IPS-11a (cell line): ENCODE data around the gene SCFD2.
"Not testable (repeated sequence)": the region's sequence is repeated elsewhere in the genome, so short reads cannot be mapped to it uniquely, and the experiment has no call there.

Experiments used
- H3K4me3 ChIP-seq: one replicate; pipeline ENCODE4 v1.5.1; 2013; ENCODE audit warnings: low read depth, low read length, control low read depth

SCFD2 gene

DNA sequence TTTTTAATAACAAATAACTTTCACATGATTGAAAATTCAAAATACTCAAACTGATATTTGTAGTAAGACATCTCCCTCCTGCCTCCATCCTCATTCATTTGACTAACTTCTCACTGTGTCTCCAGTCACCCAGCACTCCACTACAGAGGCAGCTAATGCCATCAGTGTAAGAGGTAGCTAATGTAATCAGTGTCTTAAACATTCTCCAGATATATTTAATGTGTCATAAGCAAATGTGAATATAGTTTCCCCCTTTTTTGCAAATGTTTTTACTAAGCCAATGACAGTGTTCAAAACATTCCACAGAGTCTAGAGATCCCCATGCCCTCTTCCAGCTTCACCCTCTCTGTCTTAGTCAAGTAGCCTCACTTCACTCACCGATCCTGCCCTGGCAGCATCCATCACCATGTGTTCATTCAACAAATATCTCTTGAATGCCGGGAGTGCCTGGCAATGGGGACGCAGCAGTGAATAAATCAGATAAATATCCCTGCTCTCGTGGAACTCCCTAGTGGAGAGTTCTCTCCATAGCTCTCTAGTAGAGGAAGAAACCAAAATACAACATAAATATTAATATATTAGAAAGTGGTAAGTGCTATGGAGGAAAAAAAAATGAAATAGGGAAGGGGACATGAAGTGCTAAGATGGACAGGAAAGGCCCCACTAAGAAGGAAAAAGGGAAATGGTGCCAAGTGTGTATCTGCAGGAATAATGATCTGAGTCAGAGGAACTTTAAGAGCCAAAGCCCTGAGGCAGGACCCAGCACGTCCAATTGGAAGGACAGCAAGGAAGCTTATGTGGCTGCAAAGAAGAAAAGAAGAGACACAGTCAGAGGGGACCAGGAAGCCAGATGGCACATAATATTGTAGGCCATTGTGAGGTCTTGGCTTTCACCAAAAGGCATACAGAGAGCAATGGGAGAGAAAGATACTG is 18.7 kb downstream of the SCFD2 start:
- no peak overlapping the region for H3K4me3 ChIP-seq

DNA sequence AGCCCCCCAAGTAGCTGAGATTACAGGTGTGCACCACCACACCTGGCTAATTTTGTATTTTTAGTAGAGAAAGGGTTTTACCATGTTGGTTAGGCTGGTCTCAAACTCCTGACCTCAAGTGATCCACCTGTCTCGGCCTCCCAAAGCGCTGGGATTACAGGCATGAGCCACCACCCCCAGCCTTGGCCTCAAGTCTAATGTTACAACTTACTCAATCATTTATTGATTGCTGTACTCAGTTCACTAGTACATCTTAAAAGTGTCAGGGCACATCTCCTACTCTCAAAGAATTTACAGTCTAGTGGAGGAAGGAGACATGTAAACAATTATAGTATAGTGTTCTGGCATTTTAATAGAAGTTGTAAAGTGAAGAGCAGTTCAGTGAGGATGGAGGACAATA is 19.5 kb downstream of the SCFD2 start:
- H3K4me3 ChIP-seq = not testable (repeated sequence)

DNA sequence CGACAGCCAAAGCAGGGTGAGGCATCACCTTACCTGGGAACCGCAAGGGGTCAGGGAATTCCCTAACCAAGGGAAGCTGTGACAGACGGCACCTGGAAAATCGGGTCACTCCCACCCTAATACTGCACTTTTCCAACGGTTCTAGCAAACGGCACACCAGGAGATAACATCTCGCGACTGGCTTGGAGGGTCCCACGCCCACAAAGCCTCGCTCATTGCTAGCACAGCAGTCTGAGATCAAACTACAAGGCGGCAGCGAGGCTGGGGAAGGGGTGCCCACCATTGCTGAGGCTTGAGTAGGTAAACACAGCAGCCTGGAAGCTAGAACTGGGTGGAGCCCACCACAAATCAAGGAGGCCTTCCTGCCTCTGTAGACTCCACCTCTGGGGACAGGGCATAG is 25.7 kb downstream of the SCFD2 start:
- H3K4me3 ChIP-seq = not testable (repeated sequence)

DNA sequence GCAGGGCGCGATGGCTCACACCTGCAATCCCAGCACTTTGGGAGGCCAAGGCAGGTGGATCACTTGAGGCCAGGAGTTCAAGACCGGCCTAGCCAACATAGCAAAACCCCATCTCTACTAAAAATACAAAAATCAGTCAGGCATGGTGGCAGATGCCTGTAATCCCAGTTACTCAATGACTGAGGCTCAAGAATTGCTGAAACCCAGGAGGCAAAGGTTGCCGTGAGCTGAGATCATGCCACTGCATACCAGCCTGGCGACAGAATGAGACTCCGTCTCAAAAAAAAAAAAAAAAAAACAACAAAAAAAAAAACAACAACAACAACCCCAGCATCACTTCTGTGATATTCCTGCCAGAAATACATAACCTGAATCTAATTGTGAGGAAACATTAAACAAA is 30.9 kb downstream of the SCFD2 start:
- H3K4me3 ChIP-seq = not testable (repeated sequence)

DNA sequence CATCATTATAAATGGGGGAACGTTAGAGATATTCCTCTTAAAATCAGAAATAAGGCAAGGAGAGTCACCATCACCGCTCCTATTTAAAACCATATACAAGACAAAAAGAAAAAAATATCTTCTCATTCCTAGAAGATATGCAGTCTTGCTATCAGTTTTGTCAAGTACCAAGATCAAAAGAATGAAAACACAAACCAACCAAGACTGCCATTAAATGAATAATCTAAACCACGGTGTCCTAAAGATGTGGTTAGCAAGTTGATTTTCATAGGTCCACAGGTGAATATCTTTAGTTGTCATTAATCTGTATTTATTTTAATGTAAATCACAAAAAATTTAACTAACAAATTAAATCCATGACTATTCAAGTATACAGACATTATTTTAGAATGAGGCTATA is 39.3 kb downstream of the SCFD2 start:
- no peak overlapping the region for H3K4me3 ChIP-seq

DNA sequence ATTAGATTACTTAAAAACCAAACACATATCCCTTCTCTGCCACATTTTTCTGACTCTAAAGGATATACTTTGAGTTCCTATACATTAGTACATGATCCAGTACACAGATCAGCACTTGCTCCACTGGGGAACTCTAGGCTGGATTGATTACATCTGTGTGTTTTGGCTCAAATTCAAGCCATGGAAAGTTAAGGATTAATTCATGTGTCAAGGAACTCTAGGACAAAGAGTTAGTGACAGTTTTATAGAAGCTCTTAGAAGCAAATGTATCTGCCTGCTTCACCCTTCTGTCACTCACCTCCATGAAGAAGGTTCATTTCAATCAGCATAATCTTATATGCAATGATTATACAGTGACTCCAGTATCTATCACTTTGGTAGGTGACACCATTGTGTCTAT is 43.2 kb downstream of the SCFD2 start:
- no peak overlapping the region for H3K4me3 ChIP-seq

DNA sequence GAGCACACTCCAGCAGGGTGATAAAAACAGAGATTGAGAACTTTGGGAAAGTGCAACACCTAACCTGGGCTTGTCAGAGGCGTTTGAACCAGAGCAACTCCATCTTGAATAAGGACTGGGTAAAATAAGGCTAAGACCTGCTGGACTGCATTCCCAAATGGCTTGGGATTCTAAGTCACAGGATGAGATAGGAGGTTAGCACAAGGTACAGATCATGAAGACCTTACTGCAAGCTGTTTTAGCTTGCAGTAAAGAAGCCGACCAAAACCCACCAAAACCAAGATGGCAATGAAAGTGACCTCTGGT is 43.9 kb downstream of the SCFD2 start:
- no peak overlapping the region for H3K4me3 ChIP-seq

DNA sequence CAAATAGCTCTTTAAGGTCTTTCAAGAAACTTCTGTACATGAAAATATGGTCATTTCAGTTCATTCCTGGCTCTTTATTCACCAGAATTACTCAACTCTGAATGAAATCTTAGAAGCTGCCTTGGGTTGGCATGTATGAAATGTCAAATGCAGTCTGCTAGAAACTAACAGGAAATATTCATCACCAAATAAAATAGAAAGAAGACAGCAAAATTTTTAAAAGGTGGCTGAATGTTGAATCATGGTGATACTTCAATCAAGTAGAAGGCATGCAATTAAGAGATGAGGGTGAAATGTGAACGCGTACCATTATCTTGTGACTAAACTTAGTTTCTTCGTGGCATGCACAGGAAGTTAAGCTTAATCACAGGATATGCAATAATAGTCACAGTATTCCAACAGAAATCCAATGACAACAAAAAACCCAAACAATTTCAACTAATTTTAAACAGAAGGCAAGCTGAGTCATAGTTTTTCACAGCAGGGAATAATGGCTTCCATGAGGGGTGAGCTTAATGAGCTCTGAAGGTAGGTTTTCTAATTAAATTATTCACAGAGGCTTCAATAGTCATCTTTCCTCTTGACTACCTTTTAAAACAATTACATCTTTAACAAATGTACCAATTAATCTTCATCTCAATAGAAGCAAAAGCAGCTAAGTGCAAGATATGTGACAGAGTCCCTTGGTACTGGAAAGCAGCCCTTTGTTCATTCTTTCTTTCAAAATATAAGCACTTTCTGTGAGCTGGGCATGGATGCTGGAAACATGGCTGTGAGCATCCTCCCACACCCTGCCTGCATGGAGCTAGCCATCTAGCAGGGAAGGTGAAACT is 44.5 kb downstream of the SCFD2 start:
- no peak overlapping the region for H3K4me3 ChIP-seq

DNA sequence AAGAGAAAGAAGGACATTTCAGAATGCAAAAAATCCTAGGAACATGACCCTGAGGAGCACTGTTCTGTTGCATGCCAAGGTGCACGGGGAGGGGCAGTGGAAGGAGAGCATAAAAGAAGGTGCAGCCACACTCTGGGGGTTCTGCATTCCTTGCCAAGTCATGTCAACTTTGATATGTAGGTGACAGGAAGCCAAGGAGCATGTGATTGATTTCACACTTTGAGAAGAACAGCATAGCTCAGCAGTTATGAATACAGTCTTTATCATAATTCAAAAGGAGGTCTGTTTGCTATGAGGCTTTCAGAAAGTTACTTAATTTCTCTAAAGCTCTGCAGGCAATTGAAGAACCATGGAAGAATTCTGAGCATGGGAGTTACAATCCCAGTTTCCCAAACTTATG is 50.6 kb downstream of the SCFD2 start:
- no peak overlapping the region for H3K4me3 ChIP-seq

DNA sequence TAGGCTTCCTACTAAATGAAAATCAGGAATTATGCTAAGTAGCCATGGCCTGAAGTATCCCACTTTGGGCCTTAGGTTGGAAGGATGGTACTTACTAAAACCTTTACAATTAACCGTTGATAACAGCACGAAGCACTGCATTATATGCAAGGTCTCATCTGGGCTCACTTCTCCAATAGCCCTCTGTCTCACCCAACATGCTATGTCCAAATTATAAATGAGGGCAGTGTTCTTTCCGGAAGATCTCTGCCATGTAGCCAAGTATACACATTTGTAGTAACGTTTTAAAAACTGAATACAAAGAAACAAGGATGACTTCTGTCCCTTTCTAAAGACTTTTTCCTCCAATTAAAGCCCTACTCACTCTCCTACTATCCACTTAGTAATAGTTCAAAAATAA is 51.6 kb downstream of the SCFD2 start:
- H3K4me3 ChIP-seq = no peak overlapping the region

DNA sequence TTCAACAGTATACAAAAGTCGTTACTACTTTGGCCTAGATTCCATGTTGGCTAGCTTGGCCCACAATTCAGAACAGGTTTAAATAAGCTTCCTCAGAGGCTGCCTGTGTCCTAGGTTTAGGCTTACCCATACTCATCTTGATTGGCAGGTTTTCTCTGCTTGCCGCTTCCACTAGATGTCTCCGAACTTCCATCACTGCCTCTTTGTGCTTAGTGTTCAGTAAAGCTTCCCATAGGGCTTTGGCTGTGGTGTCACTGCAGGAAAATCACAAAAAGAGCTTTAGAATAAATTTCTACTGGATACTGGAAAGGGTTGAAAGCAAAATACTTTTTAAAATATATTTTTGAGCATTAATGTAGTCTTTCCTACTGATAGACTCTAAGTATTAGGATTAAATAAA is 52.4 kb downstream of the SCFD2 start:
- H3K4me3 ChIP-seq = no peak overlapping the region

DNA sequence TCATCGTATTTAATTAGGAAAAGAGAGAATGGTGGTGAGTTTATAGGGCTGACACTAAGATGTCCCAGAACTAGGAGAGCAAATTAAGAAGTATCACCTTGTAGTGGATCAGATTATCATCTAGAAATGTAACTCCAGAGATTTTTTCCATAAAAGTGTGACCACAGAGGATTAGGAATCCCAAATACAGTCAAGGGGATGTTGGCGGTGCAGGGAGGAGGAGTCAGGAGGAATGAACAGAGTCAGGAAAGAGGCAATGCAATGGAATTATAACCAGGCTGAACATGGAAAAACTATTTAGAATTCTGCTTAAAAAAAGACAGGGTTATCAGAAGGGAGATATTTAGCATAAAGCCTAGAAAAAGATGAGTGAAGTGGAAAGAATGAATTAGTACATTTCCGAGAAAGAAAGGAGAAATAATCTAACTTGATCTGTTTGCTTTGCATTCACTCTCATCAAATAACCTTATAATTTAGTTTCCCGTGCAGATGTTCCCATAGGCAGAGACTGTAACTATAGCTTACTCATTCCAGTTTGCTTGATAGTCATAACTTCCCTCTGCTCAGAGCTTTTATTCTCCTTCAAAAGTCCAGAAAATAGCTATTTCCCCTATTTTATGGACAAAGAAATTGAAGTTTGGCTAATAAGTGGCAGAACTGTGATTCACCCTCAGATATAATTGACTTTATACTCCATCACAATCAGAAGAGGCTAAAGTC is 56.4 kb downstream of the SCFD2 start:
- H3K4me3 ChIP-seq = no peak overlapping the region

DNA sequence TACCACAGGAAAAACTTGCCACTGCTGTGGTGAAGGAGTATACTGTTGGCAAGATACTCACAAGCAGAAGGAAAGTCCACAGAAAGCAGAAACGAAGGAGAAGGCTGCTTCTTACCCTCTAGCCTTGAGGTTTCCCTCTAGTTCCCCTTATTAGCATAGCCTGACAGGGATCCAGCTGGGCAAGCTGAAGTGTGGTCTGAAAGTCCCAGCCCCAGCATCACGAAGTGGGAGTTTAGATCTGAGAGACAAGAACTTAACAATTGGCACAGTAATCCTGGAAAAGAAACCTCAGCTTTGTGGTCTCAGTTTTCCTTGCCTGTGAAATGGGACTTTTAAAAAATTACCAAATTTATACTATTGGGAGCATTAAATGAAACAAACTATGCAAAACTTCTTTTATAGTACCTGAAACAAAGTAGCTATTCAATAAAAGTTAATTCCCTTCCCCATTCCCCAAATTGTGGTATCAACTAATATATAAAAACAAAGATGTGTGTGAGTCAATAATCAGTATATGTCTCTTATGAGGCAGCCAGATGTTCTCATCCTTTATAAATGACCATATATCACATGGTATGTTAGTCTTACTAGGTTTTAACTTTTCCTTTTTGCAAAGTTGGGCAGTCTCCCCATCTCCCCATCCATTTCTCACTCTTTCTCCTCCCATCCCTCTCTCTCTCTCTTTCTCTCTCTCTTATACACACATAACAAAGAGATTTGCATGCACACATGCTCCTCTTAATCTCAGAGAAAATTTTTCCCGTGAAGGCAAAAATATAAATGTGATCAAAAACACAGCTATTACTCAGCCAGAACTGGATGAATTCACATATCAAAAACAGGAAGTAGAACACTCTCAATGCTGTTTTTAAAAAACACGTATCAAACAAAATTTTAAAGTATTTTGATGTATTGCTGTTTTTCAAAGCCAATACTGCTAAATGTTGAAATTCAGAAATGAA is 57.8 kb downstream of the SCFD2 start:
- no peak overlapping the region for H3K4me3 ChIP-seq

DNA sequence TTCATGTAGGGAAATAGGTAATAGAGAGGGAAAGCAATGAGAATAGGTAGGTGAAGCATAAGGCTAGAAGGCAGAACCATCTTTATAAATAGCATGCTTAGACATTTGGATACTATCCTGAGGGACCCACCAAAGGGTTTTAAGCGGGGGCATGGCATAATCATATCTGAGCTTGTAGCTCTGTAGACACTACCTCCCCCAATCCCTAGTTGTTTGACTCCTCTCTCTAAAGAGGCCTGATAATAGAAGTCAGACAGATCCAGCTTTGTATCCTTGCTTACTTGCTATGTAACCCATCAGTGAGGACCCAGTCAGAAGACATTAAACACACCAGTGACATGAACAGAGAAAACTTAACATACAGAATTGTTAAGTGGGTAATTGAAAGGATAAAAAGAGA is 58.7 kb downstream of the SCFD2 start:
- H3K4me3 ChIP-seq = no peak overlapping the region

DNA sequence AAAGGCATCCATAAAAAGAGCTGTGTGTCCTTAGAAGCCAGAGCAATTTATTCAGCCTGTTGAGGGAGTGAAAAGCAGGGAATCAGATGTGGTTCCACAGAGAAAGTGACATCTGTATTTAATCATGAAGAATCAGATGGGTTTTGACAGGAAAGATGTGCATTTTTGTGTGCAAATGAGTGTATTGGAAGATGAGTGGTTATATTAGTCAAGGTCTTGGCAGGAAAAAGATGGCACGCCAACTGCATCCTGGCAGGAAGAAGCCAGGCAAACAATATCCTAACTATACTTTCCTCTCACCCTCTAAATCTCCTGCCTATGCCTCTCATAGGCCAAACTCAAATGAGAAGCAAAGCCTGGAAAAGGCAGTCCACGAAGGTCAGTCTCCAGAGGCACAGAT is 59.1 kb downstream of the SCFD2 start:
- no peak overlapping the region for H3K4me3 ChIP-seq

DNA sequence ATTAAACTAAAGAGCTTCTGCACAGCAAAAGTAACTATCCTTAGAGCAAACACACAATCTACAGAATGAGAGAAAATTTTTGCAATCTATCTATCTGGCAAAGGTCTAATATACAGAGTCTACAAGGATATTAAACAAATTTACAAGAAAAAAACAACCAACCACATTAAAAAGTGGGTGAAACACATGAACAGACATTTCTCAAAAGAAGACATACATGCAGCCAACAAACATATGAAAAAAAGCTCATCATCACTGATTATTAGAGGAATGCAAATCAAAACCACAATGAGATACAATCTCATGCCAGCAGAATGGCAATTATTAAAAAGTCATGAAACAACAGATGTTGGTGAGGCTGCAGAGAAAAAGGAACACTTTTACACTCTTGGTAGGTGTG is 73.7 kb downstream of the SCFD2 start:
- H3K4me3 ChIP-seq = not testable (repeated sequence)

DNA sequence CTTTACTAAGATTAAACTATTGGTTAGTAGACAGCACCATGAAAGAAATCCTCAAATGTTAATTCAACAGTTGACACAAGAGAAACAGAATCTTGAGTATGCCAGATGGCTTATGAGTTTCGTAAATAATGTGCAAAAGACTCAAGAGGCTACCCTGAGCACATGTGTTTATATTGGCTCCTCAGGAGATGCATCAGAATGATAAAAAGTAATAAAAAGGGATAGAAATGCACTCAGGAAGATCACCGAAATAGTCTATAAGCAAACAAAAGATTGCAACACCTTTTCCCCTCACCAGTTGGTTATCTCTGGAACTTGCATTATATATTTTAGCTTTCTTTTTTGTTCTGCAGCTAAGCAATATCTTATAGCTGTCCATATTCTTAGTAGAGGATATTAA is 84.4 kb downstream of the SCFD2 start:
- H3K4me3 ChIP-seq = no peak overlapping the region

DNA sequence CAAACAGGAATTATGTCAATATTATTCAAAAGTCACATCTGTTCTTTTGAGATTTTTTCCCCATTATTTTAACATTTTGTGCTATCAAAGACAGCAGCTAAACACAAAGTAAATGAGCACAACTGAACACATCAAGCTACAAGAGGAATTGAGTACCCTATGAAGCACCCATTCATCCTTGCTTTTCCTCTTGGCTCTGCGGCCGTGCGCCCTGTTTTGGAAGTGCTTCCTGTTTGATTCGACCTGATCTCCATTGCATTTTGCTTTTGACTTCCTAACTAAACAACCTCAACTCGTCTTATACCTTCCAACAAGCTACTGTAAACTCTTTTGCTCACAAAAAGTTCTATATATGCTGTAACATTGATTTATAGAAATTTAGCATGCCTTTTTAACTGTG is 85.0 kb downstream of the SCFD2 start:
- H3K4me3 ChIP-seq = no peak overlapping the region

DNA sequence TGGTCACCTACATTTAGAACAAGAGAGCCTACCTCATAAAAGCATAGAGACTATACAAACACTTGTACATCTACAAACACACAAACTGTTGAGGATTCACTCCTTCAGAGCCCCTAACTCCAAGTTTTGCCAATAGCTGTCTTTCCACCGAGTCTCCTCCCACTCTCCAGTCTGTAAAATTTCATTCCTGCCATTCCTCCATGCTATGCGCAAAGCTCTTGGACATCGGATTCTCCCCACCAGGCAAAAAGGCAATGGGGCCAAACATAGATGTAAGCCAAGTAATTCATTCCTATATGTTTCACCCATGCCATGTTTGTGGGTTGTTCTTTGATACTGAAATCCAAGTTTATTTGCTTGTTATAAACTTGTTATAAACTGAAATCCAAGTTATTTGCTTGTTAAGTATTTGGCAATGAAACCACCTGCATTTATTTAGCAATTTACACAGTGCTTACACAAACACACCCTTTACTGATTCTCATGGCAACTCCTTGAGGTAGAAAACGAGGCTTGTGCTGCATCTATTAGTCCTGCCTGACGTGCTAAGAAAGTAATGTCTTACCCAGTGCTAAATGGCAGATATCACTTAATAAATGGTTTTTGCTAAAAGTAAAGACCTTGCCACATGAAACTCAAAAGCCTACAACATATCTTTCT is 91.1 kb downstream of the SCFD2 start:
- no peak overlapping the region for H3K4me3 ChIP-seq

DNA sequence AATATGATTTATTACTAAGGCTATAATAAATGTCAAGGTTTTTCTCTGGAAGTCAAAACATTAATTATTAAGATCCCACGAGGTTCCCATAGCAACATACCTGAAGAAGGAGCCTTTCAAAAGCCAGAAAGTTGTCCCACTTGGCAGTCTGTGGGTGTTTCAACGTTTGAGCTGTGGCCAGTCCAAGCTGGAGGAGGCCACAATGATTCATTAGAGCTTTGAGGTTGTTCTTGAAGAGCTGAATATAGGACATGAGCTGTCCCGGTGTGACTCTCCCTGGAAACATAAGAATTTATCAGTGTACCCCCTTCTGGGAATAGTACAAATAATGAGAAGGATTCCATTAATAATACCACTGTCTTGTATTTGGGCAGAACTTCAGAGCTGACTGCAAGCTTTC is 92.1 kb downstream of the SCFD2 start:
- no peak overlapping the region for H3K4me3 ChIP-seq
